HG02852 (cell line): ENCODE data around the gene CXCL12.

Source experiments
- ATAC-seq: cut with Tn5 transposase; IDR thresholded peaks from one replicate; pipeline ENCODE4 v1.9.1; 2021; ENCODE audit warnings: mild to moderate bottlenecking, moderate library complexity; ENCODE audit not compliant: unreplicated experiment

Gene CXCL12

DNA sequence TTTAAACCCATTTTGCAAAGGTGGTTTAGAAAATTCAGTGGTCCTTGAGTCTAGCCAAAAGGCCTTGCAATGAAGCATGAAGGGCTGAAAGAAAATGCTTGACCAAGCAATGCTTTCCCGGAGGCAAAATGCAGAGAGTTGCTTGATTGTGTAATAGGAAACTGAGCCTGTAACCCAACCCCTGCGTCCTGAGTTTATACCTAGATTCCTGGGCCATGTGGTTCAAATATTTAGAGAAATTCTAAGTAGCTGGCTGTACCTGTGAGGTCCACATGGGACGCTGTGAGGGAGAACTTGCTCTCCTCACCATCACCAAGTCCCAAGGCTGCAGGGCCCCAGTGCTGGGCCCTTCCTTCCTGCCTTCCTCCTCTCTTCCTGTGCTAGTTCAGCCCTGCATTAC, 45.7 kb downstream of the CXCL12 start:
- no peak for ATAC-seq

DNA sequence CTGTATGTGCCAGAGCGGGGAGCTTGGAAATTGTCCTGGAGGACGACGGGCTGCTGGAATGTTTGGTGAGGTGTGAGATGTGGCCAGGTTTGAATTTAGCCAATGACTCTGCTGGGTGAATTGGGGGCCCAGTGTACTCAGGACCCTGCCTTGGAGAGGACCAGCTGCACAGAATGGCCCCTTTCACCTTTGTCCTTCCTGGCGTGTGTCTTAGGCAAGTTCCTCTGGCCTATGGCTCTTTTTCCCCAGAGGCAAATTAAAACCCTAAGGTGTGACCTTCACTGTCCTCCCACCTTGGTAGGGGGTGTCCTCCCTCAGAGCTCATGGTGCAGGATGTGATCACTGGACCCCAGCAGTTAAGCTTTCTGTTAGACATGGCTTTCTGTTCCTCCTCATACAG, 47.8 kb downstream of the CXCL12 start:
- ATAC-seq, result no peak

GRCh38 chr10:44335330-44336021, 49.4 kb downstream of the CXCL12 start:
- ATAC-seq, result no peak

GRCh38 chr10:44334621-44335184, 50.2 kb downstream of the CXCL12 start:
- ATAC-seq, result no peak

DNA sequence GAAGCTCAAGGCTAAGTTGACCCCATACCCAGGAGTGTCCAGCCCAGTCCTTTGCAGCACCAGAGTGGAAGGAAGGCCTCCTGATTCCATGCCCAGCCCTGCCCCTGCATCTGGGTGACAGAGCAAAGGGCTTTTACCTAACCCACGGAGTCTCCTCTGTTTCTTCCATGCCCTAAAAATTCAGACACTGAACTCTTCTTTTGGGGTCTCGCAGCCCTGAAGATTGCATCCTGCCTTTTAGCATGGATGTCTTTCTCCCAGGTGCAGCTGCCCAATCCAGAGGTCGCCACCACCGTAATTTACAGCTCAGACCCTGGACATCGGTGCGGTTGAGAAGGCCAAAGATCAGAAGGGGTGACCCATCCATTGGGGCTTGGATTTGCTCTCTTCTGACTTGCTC, 50.8 kb downstream of the CXCL12 start:
- ATAC-seq, result no peak

- no peak for ATAC-seq
Measured at GRCh38 chr10:44333511-44333910, 51.4 kb downstream of the CXCL12 start.

DNA sequence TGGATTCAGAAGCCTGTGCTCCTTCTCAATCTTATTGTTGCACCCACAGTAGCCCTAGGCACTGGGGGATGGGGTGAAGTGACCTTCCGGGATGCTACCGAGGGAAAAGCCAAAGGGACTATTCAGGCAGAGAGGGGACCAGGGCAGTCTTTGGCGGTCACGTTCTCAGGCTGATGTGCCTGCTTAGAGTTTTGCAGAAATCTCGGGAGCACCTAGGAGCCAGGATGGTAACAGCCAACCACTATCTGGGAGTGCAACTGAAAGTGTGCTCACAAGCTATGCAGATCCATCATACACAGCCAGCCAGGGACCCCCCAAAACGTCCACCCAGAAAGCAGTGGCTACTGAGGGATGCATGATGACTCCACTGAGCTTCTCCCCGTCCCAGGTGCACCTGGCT, 52.4 kb downstream of the CXCL12 start:
- no peak for ATAC-seq

DNA sequence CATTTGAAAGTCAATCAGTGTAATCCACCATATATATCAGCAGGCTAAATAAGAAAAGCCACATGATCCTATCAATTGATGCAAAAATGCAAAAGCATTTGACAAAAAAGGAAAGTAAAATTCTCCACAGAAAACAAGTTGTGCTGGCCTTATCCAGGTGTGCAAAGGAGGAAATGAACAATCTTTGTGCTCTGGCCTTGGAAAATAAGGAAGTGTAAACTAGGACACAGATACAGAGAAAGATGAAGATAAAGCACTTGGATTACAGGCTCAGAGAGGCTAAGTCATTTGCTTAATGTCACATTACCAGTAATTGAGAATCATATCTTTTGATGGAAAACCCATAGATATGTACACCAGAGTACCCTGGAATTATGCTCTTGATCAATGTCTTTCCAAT, 54.5 kb downstream of the CXCL12 start:
- no peak for ATAC-seq

GRCh38 chr10:44327461-44327860, 57.4 kb downstream of the CXCL12 start:
- no peak for ATAC-seq
